Stimulated activated CD4-positive, alpha-beta T cell treated with anti-CD3 and anti-CD28 coated beads, Interleukin-4, amount 100 ng/mL, for 48 hours (primary cell): Measurements from ENCODE around the gene EFCAB13.

ENCODE experiments used
- DNase-seq, 2 donors: peaks; one replicate each; pipeline ENCODE4 v3.0.0-alpha.2; 2020; ENCODE audit warnings: low read depth in 2 of 2

The EFCAB13 gene, protein sequence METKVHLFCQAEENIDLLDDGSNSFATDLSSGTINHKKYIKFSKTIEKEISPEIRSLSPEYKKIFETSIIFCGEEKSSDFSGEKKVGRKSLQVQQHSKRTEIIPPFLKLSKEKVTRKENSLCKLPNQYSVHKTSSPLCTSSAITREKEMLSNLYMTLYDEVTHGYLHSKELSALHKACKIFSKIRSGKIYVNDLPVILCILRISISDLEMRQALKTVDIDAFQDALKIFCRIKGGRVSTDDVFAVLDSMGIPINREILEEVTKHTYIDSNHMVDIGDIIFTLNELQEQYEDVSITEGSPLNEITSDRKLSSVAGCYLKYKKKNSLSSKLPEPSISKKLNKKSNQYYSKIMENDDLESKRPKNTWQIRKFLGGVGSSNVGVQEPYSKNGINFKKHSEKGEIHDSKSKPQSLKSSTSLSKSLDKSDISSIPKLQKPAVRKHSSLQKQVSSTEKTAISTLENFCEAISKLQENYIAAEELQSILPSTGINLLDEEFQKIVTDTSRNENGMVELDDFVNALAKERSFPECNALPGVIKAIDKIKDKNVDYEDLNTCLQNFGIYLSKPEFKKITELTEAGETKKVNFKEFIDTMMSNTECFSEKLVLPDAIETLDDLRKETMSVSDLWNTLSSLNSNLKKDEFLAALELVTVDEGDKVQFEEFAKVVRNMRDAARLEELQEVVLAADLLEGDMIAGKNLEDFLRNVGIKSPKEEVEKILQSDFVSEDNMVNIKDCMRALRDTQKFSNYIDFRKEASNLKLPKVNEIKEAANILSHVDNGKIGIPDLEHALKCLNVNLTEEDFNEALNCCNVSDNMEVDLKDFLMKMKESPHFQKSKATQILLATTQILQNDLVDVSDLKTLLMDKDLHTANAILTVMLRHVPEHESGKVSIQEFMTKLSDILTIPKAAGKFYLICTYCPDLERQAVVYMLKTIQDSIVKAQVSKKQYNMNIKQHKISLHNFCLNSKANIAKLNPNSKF

DNA sequence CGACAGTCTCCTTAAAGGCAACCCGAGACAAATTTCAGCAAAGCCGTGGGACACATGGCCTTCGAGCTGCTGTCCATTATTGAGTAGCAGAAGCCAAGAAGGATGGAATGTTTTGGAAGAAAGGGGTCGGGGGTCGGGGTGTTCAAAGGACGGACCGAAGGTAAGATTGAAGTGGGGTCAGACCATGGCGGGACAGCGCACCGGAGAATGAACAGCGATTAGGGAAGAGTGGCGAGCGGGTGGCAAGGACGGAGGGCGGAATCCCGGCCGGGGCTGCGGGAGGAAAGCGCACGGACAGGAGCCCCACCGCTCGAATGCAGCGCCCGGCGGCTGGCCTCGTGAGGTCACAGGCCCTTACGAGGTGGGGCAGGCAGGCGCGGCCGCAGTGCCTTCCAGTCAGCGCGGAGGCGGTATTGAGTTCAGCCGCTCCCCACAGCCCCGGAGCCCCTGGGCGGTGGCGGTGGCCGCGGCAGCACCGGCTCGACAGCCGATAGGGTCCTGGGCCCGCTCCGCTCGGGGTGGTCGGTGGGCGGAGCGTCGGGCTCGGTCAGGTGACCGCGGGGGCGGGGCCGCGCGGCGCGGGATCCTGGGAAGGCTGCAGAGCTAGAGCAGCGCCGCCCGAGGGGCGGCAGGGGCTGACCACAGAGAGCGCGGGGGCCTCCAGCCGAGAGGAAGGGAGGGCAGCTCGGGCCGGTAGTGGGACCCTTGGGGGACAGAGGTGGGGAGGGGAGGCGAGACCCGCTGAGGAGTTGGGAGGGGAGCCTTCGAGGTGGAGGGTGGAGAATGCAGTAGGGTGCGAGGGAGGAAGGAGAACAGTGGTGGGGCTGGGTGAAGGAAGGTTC, at the start of gene EFCAB13:
Gene EFCAB13 (plus strand): TSS at position 574 of the 842 bp plus-strand sequence. CDS start 4,399 bp downstream, outside the sequence.
- peak; percentile 64 to 74 for DNase-seq

DNA sequence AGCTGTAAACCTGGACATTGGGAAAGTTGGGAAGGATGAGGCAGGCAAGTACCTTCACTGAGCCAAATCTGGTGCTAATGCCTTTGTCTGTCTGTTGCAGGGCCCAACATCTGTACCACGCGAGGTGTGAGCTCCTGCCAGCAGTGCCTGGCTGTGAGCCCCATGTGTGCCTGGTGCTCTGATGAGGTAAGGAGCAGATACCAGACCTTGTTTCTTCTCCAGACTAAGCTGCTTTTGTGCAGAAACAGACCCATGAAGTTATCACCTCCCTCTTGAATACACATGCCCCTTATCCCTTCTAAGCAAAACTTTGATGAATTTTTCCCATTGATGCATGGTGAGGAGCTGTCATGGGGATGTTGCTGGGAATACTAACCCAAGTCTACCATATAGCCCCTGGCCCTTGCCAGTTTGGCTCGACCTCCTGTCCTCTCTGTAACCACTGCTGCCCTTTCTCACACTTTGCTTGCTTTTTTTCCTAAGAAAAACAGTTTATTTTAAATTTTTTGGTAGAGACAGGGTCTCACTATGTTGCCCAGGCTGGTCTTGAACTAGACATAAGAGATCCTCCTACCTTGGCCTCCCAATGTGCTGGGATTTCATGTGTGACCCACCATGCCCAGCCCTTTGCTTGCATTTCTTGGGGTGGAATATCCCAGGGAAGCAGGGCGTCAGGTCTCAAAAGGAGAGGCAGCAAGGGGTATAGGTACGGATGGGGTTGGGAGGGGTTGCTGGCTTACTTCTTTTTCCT, 49.3 kb upstream of the EFCAB13 start:
- no peak for DNase-seq

DNA sequence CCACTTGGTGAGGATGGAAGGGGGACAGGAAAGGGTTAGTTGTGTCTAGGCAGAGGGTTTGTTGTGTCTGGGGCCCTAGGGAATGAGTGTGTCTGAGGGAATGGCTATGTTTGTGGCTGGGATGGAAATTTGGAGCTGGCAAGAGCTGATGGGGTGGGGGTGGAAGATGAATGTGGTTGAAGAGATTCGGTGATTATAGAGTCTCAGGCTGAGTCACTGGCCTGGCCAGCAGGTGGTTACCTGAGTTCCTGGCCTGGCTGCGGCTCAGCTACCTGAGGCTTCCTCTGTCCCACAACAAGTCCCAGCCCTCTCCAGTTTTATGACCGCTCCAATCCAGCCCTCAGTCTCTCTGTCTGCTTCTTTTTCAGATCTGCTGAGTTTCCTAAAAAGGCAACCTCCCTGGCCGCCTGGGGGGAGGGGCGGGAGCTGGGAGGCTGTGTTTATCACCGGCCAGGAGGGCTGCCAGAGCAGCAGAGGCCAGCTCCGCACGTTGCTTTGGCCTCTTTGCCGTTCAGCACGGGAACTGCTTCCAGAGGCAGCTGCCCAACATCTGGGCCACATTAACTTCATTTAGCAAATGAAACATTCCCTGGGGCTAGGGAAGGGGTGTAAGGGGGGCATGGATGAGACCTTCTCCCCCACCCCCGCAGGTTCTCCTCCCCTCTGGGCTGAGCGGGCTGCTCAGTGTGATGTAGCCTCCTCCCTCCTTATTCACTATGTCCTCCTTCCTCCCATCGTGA, 48.3 kb upstream of the EFCAB13 start:
- DNase-seq = no peak

DNA sequence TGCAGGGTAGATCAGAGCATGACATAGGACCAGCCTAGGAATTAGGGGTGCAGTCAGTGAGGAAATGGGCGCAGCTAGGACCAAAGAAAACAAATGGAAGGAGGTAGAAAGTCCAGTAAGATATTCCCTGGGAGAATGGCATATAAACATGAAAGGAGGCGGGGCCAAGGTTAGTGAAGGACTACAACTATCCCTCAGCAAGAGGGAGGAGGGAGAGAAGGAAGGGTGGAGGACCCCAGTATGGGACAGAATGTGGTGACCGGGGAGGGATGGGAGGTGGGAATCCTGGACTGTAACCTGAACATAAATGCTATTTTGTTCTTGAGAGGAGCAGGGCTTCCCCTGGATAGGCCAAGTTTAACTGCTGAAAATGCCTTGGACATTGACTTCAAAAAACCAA, 47.3 kb upstream of the EFCAB13 start:
- no peak for DNase-seq

DNA sequence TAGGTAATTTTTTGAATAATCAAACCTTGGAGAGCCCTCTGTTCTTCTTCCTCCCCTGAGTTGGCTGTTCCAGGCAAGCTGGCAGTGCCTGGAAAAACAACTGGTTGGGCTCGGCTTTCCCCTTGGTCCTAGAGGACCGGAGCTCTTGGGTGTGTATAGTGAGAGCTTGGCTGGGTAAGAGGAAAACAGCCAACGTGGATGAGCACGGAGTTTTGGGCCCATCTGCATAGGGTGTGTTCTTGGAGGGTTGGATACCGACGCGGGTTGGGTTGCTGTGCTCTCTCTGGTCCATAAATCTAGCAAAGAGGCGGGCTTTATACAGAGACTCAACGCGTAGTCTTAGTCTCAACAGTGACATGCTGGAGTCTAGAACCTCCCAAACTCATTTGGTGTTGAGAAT, 46.9 kb upstream of the EFCAB13 start:
- no peak for DNase-seq

DNA sequence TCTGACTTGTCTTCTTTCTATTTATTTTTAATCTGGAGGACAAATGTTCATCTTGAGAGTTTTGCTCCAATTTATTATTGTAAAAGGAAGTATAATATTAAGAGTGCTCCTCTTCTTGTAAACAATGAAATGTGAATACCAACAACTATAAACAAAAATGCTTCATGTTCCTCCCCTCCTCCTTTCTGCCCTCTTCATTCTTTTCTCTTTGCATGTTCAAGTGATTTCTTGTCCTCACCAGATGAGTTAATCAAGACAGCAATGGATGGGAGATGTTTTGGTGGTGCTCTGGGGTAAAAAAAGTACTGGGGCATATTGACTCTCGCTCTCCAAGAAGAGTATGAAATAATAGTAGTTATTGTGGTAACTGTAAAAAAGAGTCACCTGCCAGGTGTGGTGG, 45.8 kb upstream of the EFCAB13 start:
- DNase-seq = no peak

DNA sequence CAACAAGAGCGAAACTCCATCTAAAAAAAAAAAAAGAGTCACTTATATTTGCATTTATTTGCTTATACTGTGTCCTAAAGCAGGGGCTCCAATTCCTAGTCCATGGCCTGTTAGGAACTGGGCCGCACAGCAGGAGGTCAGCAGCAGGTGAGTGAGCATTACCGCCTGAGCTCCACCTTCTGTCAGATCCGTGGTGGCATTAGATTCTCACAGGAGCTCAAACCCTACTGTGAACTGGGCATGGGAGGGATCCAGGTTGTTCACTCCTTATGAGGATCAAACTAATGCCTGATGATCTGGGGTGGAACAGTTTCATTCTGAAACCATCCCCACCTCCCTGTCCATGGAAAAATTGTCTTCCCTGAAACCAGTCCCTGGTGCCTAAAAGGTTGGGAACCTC, 45.2 kb upstream of the EFCAB13 start:
- no peak for DNase-seq

DNA sequence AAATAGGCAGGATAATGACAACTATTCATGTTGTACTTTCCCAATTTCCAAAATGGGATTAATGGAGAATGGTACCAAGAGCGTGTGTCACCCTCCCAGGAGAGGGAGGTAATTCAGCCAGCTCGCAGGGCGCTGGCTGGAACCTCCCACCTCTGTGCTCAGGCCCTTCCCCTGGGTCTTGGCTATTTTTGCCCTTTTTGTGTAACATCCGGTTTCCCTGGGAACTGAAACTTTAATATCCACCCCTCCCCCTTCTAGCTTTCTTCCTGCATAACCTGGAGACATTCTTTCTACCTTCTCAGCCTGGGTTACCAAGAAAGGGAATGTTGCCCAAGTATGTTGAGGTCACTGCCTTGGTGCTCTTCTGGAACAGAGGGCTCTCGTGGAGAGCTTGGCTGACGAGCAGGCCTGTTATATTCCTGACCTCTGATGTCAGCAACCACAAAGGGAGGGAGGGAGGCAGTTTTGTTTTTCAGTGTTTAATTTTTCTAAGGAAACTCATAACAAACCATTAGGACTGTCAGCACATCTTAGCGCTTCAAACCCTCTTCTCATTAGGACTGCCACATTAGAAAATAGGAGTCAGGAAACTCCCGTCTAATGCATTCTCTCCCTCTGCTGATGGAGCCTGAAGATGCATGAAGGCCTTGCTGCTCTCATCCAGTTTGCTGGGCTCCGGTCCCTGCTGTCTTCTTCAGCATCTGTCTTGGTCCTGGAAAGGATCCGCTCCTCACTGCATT, 44.5 kb upstream of the EFCAB13 start:
- no peak for DNase-seq

DNA sequence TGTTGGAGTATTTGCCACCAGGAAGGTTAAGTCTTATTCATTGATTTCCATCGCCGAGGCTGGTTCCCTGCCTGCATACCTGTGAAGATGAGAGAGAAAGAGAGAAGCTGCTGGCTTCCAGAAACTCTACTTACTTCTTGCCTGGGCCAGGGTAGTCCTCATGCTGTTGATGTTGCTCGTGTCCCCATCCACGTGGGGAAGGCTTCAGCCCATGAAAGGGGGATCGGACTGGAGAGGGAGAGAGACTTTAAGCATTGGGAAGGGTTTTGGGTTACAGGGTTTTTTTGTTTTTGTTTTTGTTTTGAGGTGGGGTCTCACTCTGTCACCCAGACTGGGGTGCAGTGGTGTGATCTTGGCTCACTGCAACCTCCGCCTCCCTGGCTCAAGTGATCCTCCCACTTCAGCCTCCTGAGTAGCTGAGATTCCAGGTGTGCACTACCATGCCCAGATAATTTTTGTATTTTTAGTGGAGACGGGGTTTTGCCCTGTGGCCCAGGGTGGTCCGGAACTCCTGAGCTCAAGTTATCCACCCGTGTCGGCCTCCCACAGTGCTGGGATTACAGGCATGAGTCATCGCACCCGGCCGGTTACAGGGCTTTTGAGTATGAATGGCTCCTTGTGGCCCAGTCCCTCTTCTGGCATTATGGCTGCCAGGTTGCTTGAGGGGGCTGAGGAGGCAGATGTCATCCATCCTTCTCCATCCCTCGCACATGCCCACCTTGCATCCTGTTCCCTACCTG, 43.5 kb upstream of the EFCAB13 start:
- no peak for DNase-seq

DNA sequence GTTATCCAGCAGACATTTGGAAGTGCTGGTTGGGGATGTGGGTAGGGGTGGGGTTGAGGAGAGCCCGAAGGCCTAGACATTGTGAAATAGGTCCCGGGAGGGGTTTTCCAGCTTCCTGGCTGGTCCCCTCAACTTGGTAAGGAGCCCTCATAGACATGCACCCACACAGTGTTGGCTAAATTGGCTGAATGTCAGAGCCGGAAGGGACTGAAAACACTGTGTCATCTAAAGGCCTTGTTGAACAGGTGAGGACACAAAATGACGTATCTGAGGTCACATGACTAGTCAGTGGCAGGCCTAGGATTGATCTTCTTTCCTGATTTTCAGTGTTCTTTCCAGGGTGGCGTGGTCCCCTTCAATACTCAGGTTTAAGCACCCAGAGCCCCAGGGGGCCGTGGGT, 42.5 kb upstream of the EFCAB13 start:
- DNase-seq = no peak

DNA sequence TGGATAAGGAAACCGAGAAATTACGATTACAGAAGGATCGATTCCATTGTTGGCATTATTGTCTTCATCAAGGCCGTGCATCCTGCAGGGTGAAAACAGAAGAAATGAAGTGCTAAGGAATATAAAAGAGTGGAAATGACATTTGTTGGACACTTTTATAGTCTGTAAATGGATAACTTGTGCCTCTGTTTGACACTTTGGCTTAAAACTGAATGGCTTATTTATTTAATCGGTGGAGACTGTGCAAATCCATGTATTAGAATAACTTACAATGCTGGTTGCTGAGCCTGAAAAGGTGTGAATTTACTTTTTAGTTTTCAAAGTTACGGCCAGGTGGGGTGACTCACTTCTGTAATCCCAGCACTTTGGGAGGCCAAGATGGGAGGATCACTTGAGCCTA, 38.8 kb upstream of the EFCAB13 start:
- DNase-seq = no peak

DNA sequence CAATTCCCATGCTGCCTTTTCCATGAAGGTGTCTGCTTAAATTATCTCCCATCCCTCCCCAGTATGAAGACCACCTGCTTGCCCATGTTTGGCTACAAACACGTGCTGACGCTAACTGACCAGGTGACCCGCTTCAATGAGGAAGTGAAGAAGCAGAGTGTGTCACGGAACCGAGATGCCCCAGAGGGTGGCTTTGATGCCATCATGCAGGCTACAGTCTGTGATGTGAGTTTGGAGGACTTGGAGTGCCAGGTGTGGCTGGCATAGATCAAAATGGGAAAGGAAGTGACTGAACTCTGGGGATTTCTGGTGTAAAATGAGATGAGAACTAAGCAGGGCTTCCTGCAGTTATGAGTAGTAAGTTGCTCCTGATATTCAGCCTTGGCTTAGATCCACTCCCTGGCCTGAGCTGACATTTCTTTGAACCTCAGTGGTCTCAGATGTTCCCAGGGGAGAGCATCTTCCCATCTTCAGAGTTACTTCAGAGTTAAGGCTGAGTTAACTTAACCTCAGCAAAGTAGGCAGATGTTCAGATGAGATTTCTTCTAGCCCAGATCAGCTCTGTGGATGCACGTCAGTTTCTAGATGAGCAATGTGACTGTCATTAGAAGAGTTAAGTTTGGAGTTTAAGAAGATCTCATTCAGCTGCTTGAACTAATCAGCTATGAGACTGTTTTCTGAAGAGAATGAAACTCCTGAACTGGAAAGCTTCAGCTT, 37.4 kb upstream of the EFCAB13 start:
- no peak for DNase-seq

DNA sequence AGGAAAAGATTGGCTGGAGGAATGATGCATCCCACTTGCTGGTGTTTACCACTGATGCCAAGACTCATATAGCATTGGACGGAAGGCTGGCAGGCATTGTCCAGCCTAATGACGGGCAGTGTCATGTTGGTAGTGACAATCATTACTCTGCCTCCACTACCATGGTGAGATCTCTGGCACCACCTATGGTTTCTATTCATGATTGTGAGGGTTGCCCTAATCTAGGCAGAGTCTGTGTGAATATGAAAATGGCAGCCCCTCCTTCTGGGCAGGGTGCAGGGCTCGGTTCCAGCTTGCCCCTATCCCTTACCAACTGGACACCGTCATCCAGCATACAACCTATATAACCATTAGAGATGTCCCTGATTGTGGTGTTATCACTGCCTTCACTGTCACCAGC, 36.7 kb upstream of the EFCAB13 start:
- no peak for DNase-seq

DNA sequence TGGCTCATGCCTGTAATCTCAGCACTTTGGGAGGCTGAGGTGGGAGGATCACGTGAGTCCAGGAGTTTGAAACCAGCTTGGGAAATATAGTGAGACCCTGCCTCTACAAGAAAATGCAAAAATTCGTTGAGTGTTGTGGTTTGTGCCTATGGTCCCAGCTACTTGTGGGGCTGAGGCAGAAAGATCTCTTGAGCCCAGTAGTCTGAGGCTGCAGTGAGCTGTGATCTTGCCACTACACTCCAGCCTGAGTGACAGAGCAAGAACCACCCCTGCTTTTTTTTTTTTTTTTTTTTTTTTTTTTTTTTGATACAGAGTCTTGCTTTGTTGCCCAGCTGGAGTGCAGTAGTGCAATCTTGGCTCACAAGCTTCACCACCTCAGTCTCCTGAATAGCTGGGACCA, 36.1 kb upstream of the EFCAB13 start:
- DNase-seq = no peak

DNA sequence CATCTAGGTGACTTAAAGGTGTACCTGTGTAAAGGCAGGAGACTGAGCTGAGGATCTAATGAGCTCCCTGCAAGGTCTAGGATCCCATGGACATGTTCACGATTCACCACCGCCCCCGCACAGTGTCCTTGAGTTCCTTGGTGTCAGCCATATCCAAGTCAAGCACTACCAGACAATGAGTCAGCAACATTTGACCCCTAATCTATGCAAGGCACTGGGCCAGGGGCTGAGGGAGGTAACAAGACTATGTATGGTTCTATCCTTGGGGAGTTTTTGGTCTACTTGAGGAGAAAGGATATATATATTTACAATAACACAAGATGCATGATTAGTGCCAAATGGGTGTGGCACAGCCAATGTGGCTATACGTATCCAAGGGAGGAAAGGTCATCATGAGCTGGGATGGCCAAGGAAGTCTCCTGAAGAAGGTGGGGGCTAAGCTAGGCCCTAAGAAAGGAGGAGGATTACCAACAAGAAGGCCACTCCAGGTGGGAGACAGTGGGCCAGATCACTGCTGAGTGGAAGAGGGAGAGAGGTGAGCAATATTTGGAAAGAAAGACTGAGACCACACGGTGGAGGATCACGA, 35.1 kb upstream of the EFCAB13 start:
- no peak for DNase-seq

DNA sequence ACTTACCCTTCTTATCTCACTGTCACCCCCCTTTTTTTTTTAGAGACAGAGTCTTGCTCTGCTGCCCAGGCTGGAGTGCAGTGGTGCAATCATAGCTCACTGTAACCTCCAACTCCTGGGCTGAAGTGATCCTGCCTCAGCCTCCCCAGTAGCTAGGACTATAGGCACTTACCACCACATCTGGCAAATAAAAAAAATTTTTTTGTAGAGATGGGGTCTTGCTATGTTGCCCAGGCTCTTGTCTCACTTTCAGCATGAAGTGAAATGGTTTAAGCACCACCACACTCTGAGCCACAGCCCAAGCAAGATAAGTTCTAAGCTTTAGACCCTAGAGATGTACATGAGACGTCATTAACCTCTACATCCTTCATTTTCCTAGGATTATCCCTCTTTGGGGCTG, 34.5 kb upstream of the EFCAB13 start:
- no peak for DNase-seq

DNA sequence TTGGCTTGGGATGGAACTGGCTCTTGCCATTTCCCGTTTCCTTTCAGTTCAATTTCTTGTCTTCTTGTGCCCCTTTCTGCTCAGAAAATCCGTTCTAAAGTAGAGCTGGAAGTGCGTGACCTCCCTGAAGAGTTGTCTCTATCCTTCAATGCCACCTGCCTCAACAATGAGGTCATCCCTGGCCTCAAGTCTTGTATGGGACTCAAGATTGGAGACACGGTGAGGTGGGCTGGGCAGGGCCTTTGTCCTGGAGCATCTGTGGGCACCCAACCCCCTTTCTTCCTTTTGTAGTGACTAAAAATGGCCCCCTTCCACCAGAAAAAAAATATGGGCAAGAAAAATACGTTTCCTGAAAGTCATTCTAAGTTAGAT, 32.9 kb upstream of the EFCAB13 start:
- DNase-seq = no peak

DNA sequence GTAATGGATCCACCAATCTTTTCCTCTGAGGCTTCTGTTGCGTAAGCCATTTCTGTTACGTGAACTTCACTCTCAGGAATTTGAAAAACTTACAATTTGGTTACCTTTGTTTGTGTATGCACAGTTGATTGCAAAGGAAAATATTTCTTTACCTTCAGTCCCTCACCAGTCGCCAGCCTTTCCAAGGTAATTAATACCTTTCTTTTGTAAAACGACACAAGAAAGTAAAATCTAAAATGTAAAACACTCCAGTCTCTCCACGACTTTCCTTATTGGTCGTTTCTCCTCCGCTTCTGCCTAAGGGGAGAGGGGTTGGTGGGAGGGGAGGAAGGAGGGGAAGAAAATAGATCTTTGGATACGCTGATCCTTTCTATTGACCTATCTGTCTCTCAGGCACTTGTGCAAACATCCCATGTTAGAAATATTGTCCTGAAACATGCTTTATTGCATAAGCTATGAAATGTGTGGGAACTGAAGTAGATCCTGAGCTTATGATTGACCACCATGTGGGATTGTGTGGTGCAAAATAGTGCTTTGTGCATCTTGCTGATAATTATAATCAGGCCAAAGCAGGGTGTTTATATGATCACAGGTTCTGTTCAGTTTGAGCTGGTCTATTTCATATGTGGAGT, 32.4 kb upstream of the EFCAB13 start:
- no peak for DNase-seq
